ENCODE measurements around the gene CLCF1.
A peak's percentile ranks its signal among the peaks of the same experiment; 100 is the strongest.

CLCF1 gene

DNA sequence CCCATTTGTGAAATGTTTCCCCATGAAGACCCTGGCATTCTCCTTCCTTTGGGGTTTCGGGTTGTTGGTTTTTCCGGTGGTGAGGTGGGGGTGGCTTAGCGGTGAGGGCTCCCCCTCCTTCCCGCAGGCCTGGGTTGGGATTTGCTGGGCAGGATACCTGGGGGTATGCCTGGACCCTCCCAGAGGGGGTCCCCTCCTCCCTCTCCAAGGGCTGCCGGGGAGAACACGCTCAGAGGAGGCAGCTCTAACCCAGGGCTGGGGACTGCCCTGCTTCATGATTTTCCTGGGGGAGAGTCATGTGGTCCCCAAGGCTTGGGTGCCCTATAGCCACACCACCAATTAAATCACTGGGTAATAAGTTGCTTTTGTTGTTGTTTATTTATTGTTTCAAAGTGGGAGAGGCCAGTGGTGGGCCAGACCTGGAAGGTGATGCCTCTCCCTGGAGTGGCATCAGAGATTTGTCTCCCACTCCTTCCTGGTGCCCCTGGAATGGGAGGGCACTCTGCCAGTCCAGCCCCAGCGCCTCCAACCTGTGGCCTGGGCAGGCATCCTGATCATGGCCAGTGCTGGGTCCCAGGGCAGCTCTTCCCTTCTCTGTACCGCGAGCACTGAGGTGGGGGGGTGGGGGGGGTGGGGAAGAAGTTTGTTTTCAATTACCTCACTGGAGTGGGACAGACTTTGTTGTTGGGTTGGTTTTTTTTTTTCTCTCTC lies 1.3 kb upstream of the CLCF1 start:
- DNase-seq, result no peak

DNA sequence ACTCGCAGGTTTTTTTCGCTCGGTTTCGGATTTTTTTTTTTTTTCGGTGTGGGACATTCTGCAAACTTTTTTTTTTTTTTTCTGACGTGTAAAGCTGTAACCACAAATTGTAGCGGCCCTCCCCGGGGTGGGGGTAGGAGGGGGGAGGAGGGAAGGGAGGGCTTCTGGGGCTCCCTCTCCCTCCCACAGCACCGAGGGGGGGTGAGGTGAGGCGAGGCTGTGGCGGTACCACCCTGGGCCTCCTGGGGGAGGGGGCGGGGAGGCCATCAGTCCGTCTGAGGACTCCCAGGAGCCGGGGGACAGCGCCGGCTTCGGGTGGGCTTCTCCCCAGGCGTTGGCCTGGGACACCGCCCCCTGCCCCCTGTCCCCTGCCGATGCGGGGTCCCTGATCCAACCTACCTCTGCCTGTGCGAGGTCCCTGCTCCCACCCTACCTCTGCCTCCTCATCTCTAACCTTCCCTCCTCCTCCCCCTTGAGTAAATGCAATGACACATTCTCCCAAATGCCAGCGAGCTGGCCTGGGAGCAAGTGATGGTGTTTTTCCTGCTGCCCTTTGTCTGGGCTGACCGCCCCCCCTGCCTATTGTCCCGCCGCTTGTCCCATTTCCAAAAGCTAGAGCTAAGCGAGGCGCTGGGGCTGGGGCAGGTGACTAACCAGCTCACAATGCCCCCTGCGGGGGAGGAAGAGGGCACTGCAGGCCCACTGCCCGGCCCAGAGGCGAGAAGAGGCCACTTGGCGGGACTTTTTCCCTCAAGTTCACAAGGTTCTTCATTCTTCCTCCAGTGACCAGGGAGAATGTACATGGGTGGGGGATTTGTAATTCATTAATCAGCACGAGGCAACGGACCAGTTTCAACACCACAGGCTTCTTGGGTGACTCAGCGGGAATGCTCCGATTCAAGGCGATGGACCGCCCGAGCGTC lies 511 bp upstream of the CLCF1 start:
- peak; percentile 79 for DNase-seq

DNA sequence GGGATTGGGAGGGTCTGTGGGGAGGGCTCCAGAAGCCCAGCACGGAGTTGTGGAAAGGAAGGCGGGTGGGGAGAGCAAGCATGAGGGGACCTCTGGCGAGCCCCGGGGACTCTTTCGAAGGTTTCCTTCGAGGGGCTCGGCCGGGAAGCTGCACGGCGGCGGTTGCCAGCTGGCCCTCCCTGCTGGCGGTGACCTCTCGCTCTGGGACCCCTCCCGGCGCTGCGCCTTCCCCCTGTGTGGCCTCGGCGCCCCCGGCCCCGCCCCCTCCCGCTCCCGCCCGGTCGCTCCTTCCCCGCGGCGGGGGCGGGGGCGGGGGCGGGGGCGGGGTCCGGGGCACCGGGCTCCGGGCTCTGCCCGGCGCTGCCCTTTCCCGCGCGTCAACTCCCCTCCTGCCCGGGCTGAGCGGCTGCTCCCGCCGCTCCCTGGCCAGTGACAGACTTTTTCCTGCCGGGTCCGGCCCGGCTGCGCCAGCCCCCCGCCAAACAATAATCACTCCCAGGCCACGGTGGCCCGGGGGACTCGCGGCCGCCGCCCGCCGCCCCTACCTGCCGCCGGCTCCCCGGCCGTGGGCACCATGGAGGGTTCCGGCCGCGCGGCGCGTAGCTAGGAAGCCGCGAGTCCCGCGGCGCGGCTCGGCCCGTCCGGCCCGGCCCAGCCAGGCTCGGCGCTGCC lies 941 bp downstream of the CLCF1 start:
- no peak for DNase-seq

DNA sequence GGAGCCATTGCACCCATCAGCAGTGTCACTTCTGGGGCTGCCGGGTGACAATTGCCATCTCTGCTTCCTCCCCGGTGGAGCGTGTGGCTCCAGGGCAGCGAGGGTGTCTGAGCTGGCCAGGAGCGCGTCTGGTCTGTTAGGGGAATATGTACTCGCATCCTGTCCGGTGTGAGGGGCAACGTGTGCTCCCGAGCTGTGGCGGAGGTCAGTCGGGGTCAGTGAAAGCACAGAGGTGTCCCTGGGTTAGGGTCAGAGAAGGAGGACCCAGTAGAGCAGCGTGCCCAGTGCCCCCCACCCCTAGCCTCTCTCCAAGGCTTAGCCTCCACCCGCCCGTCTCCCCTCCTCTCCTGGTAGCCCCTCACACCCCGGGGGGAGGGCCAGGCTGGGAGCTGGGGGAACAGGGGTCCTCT lies 1.5 kb downstream of the CLCF1 start:
- DNase-seq, result no peak

DNA sequence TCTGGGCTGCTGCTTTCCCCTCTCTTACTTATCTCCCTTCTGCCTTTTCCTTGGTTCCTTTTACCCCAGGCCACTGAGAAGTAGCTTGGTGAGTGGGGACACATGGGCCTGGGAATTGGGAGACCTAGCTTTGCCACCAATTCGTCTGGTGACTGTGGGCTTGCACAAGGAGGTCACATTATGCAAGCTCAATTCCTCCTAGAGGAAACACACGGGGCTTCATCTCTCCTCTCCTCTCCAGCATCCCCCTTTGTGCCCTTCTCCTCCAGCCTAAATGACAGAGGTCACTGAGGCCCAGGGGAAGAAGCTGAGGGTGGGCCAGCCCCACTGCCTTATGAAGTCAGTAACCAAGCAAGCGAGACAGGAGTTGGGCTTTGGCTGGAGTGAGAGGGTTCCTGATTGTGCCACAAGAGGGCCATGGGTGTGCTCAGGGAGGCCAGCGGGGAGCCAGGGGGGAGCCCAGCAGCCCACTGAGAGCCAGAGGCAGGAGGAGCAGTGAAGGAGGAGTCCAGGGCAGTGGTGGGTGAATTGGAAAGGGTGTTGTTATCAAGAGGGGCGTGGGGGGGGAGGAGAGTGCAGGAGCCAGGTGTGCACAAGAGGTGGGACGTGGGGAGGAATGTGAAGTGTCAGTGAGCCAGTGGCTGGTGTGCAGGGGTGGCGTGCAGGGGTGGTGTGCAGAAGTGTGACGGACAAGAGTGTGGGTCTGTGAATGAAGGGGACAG lies 2.0 kb downstream of the CLCF1 start:
- peak; percentile 28 for DNase-seq

DNA sequence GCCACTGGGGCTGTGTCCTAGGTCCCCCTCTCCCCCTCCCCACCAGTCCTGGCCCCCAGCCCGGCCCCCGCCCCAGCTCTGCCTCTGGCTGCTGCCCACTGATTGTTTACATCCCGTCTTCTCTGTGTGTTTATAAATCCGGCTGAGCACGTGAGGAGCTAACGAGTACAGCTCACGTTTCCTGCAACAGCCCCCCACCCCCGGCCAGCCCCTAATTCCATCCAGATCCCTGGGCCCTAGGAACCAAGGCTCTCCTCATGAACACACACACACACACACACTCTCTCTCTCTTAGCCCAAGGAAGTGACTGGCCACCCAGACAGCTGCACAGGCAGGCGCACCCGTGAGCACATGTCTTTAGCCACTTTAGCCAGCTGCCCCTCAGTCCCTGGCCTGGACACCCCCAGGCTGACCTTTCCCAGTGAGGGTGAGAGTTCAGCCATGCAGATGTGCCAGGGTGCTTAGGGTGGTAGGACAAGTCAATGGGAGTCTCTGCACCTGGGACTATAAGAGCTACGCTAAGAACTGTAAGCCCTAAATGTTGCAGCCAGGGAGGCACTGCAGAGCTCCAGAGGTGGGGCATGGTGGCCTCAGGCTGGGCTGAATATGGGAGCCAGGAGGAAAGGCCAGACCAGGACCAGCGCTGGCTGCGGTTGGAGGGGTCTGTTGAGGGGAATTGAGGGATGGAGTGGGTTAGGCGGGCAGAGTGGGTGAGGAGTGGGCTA lies 2.9 kb downstream of the CLCF1 start:
- DNase-seq, result no peak

DNA sequence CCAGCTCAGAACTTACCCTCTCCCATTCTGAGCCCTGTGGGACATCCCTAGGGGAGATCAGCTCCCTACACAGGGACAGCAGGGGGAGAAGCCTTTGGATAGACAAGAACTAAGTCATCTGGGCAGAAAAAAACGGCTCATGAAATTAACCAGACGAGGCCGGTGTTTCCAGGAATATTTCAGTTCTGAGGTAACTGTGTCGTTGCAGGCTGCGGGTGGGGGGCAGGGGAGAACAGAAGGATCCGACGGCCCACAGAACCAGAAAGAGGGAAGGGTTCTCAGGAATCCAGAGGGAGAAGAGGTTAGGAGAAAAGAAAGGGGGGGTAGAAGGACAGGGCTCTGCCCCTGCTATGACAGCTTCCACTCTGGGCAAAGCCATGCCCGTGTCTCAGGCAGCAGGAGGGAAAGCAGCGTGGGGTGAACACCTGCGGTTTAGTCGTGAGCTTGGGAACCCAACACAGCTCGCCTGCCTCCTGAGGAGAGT lies 3.6 kb downstream of the CLCF1 start:
- DNase-seq, result no peak

DNA sequence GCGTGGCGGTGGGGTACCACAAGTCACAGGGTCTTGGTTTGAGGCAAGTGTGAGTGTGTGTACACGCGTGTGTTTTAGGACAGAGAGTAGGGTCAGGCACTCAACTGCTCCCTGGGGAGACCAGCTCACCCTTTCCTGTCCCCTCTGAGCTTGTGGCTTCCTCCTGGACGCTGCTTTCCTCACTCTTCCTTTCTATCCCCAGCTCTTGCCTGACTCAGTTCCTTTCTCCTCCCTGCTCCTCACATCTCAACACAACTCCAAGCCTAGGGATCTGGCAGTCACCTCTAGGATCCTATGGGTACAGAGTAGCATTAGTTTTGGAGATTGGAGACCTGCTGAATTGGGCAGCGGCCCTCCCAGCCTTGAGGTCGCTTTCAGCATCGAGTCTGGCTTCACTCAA lies 4.1 kb downstream of the CLCF1 start:
- no peak for DNase-seq

DNA sequence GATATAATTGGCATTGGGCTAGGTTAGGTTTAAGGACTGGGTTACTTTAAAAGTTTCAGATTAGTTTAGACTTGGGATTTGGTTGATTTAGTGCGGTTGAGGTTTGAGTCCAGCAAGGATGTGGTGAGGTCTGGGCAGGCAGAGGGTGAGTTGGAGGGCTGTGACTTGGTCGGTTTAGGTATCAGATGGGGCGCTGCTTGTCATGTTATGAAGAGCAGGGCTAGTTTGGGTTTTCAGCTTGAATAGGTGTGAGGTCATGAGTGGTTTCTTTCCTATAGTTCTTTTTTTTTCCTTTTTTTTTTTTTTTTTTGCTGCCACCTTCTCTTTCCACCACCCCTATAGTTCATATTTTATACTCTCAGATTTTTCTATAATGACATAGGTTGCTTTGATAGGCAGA lies 4.8 kb downstream of the CLCF1 start:
- no peak for DNase-seq

DNA sequence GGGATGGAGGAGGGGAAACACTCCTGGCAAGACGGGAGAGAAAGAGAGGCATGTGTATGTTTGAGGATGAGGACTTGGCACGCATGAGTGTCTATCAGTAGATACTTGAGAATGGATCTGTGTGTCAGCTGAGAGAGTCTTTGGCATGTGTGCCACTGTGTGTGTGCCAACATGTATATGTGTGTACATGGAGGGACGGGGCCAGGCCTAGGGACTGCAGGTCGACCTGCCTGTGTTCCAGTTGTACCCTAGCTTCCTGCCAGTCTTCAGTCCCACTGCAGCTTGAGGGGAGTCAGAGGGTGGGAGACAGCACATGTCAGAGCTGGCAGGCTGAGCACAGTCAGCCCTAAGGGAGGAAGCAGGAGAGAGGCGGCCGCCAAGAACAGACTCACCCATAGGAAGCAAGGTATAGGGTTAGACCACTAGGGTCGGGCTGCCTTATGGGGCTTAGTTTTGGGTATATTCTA lies 5.6 kb downstream of the CLCF1 start:
- no peak for DNase-seq

DNA sequence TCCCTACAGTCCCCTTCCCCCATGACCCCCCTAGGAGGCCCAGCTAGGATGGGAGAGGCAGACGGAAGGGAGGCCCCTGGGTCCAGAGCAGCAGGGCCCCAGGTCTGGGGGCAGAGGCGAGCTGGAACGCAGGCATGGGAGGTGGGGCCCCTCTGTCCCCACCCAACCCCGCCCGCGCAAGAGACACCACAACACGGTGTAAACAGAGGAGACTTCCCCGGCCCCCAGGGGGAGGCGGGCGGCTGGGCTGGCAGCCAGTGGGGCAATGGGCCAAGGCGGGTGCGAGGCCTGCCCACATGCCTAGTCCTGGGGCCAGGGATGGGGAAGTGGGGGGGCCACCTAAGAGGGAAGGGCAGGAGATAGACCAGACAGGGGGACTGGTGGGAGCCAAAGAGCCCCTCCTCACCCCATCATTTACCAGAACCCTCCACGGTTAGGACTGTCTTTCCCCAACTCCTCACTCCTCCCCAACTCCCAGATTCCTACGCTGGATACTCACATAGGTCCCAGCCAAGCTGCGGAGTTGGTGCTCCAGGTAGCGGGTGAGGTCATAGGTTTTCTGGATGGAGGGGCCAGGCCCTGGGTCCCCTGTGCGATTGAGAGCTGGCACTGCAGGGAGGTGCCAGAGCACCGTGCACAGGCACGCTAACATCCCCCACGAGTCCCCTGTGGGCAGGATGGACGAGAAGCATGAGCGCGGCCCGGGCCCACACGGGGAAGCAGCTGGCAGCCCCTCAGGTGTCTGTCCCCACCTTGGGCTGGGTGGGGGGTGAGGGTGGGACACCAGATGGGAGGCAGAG lies 6.2 kb downstream of the CLCF1 start:
- DNase-seq, result no peak

DNA sequence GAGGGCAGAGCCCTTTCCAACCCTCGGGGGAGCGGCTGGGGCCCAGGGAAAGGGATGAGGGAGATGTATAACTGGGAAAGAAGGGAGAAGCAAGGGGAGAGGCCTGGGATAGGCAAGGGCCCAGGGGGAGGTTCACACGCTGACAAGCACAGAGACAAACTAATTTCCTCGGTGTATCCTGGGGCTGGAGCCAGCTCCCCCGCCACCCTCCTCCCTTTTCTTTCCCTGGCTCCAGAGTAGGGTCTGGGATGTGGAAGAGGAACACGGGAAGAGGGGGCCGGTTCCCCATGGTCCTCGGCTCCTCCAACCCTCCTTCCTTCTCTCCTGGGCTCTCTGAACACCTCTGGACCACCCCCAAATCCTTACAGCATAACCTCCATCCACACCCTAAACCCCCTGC lies 6.9 kb downstream of the CLCF1 start:
- DNase-seq, result no peak

DNA sequence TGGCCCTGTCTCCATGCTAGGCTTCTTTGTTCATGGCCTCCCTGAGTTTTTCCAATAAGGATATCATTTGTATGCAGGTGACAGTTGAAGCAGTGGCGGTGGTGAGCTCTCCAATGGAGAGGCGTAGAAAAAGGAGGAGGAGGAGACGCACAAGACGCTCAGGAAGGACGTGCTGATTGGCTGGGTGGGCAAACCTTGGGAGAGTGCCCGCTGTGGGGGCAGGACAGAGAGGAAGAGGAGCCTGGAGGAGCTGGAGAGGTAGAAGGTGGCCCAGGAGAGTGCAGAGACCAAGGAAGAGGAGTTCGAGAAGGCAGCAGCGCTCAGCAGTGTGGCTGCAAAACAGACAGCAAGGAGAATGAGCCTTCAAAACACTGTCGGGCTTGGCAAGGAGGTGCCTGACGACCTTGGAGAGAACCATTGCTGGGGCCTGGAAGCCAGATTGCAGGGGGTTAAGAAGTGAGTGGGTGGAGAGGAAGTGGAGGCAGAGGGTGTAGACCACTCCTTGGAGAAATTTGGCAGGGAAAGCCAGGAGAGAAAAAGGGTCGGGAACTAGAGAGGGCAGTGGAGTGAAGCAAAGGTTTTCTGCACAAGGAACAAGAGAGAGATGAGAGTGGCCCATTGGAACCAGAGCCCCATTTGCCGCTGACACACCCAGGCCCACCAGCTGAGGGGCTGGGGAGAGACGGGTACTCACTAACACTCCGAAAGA lies 7.5 kb downstream of the CLCF1 start:
- DNase-seq, result no peak

DNA sequence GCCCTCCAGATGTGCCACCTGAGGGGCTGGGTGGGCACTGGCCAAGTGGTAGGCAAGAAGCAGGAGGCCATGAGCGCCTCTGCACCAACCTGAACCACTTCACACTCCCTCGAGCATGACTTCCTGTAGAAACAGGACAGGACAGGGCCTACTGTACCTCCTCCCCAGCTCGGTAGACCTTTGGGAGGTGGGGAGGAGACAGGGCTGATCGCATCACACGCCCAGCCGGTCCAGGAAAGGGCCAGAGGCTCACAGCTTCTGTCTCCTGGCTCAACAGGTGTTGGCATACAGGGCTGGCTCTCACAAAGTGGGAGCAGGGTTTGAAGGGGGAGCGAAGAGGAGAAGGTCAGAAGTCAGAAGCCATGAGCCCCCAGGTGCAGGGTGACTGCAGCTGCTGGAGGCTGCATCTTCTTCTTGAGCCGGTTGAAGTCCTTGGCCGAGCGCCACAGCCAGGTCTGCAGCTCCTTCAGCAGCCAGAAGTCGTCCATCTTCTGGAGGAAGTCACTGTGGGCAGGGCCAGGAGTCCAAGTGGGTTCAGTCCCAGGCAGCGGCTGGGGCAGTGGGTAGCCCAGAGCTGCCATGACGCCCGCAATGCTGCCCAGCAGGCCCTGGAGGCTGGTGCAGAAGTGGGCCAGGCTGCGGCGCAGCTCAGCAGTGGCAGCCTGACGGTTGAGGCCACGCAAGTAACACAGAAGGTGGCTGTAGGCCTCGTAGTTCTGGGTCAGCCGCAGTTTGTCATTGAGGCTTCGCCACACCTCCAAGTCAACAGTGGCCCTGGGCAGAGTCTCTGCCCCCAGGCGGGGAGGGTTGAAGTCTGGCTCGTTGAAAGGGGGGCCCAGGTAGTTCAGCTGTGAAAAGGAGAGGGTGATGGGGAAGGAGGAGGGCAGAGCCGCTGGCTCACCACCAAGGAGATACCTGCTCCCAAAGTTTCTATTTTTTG lies 8.3 kb downstream of the CLCF1 start:
- DNase-seq, result no peak

DNA sequence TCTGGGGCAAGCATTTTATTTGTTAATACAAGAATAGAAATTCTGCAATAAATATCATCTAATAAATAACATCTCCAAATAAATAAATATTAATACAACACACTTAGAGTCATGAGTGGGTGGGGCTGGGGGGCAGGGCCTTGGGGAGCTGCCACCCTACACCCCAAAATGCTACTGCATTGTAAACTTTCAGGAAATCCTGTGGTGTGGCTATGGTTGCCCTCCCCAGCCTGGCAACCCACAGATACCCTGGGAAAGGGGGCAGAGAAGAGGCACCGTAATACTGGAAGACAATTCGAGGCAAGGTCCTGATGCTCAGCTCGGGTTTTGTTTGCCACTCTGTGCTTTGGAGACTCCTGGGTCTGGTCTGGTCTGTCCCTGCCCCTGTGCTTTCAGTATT lies 9.2 kb downstream of the CLCF1 start:
- no peak for DNase-seq

DNA sequence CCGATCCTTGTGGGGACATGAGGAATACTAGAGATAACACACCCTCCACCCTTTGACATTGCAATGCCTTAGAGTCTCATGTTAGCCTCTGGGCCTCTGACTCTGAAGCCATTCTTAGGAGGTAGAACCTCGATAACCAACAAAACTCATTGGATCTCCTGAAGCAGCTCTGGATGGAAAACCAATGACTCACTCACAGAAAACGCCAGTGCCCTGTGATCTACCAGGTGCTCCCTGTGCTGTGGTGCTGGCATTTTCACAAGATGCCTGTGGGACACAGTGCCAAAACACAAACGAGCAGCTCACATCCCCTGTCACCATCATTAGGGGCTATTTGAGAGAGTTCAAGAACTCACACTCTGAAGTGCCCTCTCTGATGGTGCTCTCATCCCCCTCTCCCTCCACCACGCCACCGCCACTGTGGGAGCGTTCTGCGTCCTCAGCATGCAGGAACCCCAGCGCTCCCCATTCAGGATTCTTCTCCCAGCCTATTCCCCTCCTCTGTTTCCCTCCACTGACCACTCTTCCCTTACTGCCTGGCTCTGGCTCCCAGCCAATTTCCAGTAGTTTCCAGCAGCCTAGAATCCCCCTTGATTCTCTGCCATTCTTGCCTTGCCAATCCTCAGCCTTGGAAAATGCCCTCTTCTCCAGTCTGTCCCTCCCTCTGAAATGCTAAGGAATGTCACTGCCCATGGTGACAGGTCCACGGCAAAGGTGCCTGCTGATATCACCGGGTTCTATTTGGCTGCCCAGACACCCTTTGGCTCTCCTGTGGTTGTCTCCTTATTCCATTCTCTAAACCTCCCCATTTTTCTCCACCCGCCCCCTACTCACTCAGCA lies 15.3 kb downstream of the CLCF1 start:
- no peak for DNase-seq

DNA sequence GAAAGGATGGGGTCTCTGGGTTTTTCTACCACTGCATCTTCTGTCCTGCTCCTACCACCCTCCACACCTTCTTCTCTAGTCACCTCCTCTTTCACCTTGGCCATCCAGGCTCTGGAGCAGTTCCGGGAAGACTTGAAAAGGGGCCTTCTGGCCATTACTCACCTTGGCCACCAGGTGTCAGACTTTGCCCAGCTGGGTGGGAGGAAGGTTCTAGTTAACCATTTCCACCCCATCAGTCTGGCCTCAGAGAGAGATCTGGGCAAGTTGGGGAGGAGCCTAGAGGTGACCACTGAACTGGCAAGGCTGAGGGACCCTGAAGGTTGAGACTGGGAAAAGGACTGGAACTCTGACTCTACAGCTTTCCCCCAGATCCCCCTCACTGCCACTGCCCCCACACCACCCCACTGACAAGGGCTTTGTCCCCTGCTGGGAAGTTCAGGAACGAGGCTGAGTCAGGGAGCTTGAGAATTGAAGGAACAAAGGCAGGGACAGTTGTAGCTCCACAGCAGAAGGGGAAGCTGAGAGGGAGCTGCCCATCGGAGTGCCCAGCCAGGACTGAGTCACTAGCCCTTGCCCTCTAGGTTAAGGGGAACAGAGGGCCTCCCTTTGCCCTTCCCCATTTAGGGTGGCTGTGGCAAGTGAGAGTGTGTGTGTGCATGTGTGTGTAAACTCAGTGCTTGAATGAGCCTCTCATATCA lies 16.4 kb downstream of the CLCF1 start:
- peak; percentile 55 for DNase-seq

All from effector CD4-positive, alpha-beta T cell (primary cell).